SK-N-SH (cell line): ENCODE results near the gene SERPINH1. TPM values are rescaled to one million over a fixed set of nuclear protein-coding genes. Genes with fewer than 3 reads are reported as not detected.

Source experiments
- CTCF ChIA-PET: fragments of 300-600, 350-600 bp; formaldehyde crosslinking; extraction: SDS; loops from one replicate; lab custom pipeline; 2021; lab: Yijun Ruan, JAX
- POLR2A ChIA-PET: fragments of 350-600 bp; sonication (Branson Sonifier 250); formaldehyde crosslinking; extraction: SDS; loops from one replicate; lab custom pipeline; 2020; ENCODE audit warnings: antibody characterized with exemption, inconsistent platforms; lab: Yijun Ruan, JAX
- DNase-seq: peaks from one replicate; pipeline ENCODE4 v3.0.0; 2012
- H2AFZ ChIP-seq: fragments of 200-600 bp; sonication (generic); 2 replicates; pipeline ENCODE4 v1.8.1; 2016; ENCODE audit warnings: antibody characterized with exemption, mild to moderate bottlenecking, low read depth
- H3F3A ChIP-seq: fragments of 200-600 bp; sonication (generic); replicated peaks from 2 replicates; pipeline ENCODE3; 2016; ENCODE audit warnings: antibody characterized with exemption, mild to moderate bottlenecking; ENCODE audit not compliant: insufficient read depth
- H3K27ac ChIP-seq, 2 experiments: fragments of 200-500 bp in 1 of 2; fragments of 200-600 bp in 1 of 2; sonication (Bioruptor generic) in 1 of 2; sonication (generic), shearing (Covaris generic) in 1 of 2; 2 replicates each; pipeline versions ENCODE4 v1.5.1 to v1.6.1; 2014 to 2016; ENCODE audit warnings: low read depth in 2 of 2, inconsistent platforms in 1 of 2, low read length in 1 of 2, mild to moderate bottlenecking in 1 of 2, mixed read lengths in 1 of 2
- H3K27me3 ChIP-seq: fragments of 200-600 bp; sonication (generic), shearing (Covaris generic); 2 replicates; pipeline ENCODE4 v1.6.1; 2016; ENCODE audit warnings: mixed run types; ENCODE audit not compliant: insufficient read depth
- H3K36me3 ChIP-seq, 2 experiments: fragments of 200-500 bp in 1 of 2; fragments of 200-600 bp in 1 of 2; sonication (Bioruptor generic) in 1 of 2; sonication (generic) in 1 of 2; replicated peaks in 1 of 2; 2 replicates each; pipeline versions ENCODE3 to v1.5.1; 2014 to 2016; ENCODE audit warnings: low read length in 1 of 2, mild to moderate bottlenecking in 1 of 2; ENCODE audit not compliant: insufficient read depth in 2 of 2, control insufficient read depth in 1 of 2
- H3K4me1 ChIP-seq, 2 experiments: fragments of 200-500 bp in 1 of 2; fragments of 200-600 bp in 1 of 2; sonication (Bioruptor generic) in 1 of 2; sonication (generic), shearing (Covaris generic) in 1 of 2; 2 replicates each; pipeline versions ENCODE4 v1.5.1 to v1.6.1; 2014 to 2016; ENCODE audit warnings: low read depth in 1 of 2, low read length in 1 of 2, mixed run types in 1 of 2; ENCODE audit not compliant: insufficient read depth in 2 of 2, control insufficient read depth in 1 of 2
- H3K4me2 ChIP-seq: fragments of 200-600 bp; sonication (generic), shearing (Covaris generic); 2 replicates; pipeline ENCODE4 v1.6.1; 2017; ENCODE audit warnings: mixed run types
- H3K4me3 ChIP-seq, 2 experiments: fragments of 200-500 bp in 1 of 2; fragments of 200-600 bp in 1 of 2; sonication (Bioruptor generic) in 1 of 2; sonication (generic), shearing (Covaris generic) in 1 of 2; 2 replicates each; pipeline versions ENCODE4 v1.5.1 to v1.8.1; 2014 to 2016; ENCODE audit warnings: low read depth in 2 of 2, inconsistent platforms in 1 of 2, low read length in 1 of 2, mild to moderate bottlenecking in 1 of 2, mixed read lengths in 1 of 2, moderate library complexity in 1 of 2
- H3K79me2 ChIP-seq: fragments of 200-600 bp; sonication (generic); 2 replicates; pipeline ENCODE4 v1.8.1; 2017; ENCODE audit warnings: mild to moderate bottlenecking; ENCODE audit not compliant: insufficient read depth
- H3K9ac ChIP-seq: fragments of 200-600 bp; sonication (generic); 2 replicates; pipeline ENCODE4 v1.6.1; 2017; ENCODE audit warnings: mixed run types
- H3K9me2 ChIP-seq: fragments of 200-600 bp; sonication (generic); 2 replicates; pipeline ENCODE4 v1.6.1; 2017; ENCODE audit warnings: mixed run types
- H3K9me3 ChIP-seq: fragments of 200-600 bp; sonication (generic); 2 replicates; pipeline ENCODE4 v1.6.1; 2017; ENCODE audit warnings: mixed run types, mild to moderate bottlenecking, moderate library complexity
- H4K20me1 ChIP-seq: fragments of 200-600 bp; sonication (generic); 2 replicates; pipeline ENCODE4 v1.6.1; 2017; ENCODE audit warnings: mild to moderate bottlenecking, mixed run types; ENCODE audit not compliant: insufficient read depth
- CHD2 ChIP-seq: fragments of 150-350 bp; IDR thresholded peaks from 2 replicates; pipeline ENCODE4 v1.6.1; 2018; ENCODE audit warnings: low read length; ENCODE audit not compliant: partially characterized antibody
- EP300 ChIP-seq, 2 experiments: IDR thresholded peaks; 2 replicates each; pipeline versions ENCODE4 v1.4.0 to v1.6.1; 2012; ENCODE audit warnings: borderline replicate concordance in 1 of 2, low read depth in 1 of 2, low read length in 1 of 2
- FOXJ3 ChIP-seq: sonication (generic); formaldehyde crosslinking; IDR thresholded peaks from 2 replicates; pipeline ENCODE4 v1.5.1; 2020; ENCODE audit warnings: mild to moderate bottlenecking, missing genetic modification reagents
- FOXM1 ChIP-seq: IDR thresholded peaks from 2 replicates; pipeline ENCODE4 v1.4.0; 2012; ENCODE audit warnings: low read depth, mild to moderate bottlenecking
- GABPA ChIP-seq: IDR thresholded peaks from 2 replicates; pipeline ENCODE4 v1.4.0; 2012; ENCODE audit warnings: low read depth, mild to moderate bottlenecking
- GATA2 ChIP-seq: sonication (generic); formaldehyde crosslinking; IDR thresholded peaks from 2 replicates; pipeline ENCODE4 v1.5.0; 2020; ENCODE audit warnings: mild to moderate bottlenecking, missing genetic modification reagents
- MEF2A ChIP-seq: IDR thresholded peaks from 2 replicates; pipeline ENCODE4 v1.4.0; 2012; ENCODE audit warnings: low read depth, borderline replicate concordance
- NRF1 ChIP-seq: IDR thresholded peaks from 2 replicates; pipeline ENCODE4 v1.6.1; 2012; ENCODE audit warnings: low read depth, mild to moderate bottlenecking, low read length
- PBX3 ChIP-seq: IDR thresholded peaks from 2 replicates; pipeline ENCODE4; 2012
- POLR2AphosphoS5 ChIP-seq: IDR thresholded peaks from 2 replicates; pipeline ENCODE4 v1.6.1; 2012; ENCODE audit warnings: low read depth, low read length
- RFX5 ChIP-seq: IDR thresholded peaks from 2 replicates; pipeline ENCODE4 v1.6.1; 2012; ENCODE audit warnings: mild to moderate bottlenecking, improper control_type of control experiment, low read length
- RXRA ChIP-seq: IDR thresholded peaks from 2 replicates; pipeline ENCODE4 v1.4.0; 2012; ENCODE audit warnings: low read depth, mild to moderate bottlenecking, borderline replicate concordance
- SMC3 ChIP-seq: IDR thresholded peaks from 2 replicates; pipeline ENCODE4 v1.6.1; 2012; ENCODE audit warnings: low read depth, low read length, improper control_type of control experiment
- TEAD4 ChIP-seq: IDR thresholded peaks from 2 replicates; pipeline ENCODE4 v1.4.0; 2012; ENCODE audit warnings: mild to moderate bottlenecking, borderline replicate concordance; ENCODE audit not compliant: insufficient read depth
- USF2 ChIP-seq: fragments of 150-350 bp; IDR thresholded peaks from 2 replicates; pipeline ENCODE4 v1.6.1; 2017; ENCODE audit warnings: antibody characterized with exemption, low read length, low read depth, borderline replicate concordance
- ZBTB33 ChIP-seq: IDR thresholded peaks from 2 replicates; pipeline ENCODE4 v1.4.0; 2012; ENCODE audit warnings: low read depth, borderline replicate concordance
- WGBS: methylation state at CpG from one replicate; pipeline ENCODE4 v1.1.6; 2017; ENCODE audit warnings: low lambda C conversion rate; 5-methylcytosine and 5-hydroxymethylcytosine counted together
- polyA plus RNA-seq, 3 experiments: library from polyadenylated mRNA; depleted of rRNA; stranded (reverse); fragments of >200 nt; gene quantifications; 2 replicates each; pipeline ENCODE4 v1.2.3, GENCODE V29; 2012
- TF ChIP-seq, protein P1 (sequence below): fragments of 150-350 bp; IDR thresholded peaks from 2 replicates; pipeline ENCODE4 v1.6.1; 2016; ENCODE audit warnings: mild to moderate bottlenecking, low read depth, low read length
- TF ChIP-seq, protein P2 (sequence below): IDR thresholded peaks from 2 replicates; pipeline ENCODE4 v1.6.1; 2012; ENCODE audit warnings: mild to moderate bottlenecking, low read depth, low read length, moderate library complexity

SERPINH1 gene
- polyA plus RNA-seq, 1 of the 3 experiments (the other 2 are of a cell fraction), result 293 TPM

DNA sequence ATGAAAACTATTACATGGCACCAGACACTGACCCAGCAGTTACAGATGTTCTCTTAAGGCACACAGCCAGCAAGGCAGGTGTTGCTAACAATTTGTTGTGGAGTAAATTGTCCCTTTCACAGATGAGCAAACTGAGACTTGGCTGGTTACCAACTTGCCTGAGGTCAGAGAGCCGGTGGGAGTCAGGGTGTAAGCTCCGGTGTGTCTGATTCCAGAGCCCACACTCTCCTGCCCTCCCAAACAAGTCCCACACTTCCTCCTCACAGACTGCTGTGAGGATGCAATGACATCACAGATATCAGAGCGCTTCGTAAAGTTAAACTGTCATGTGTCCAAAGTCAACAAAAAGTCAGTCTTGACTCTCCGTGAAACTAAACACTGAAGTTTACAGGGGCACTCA lies 48.8 kb upstream of the SERPINH1 start:
- WGBS, result 62% methylated on average over 4 of the region's 5 CpGs
- Histone ChIP-seq H3K27me3 (no peaks in the 10 kb centered on the region), H3K27ac (no peak overlapping the region), H3K4me3 (no peak overlapping the region), H3K9me3 (no peaks in the 10 kb centered on the region), H4K20me1 (no peaks in the 10 kb centered on the region), H3K79me2 (no peaks in the 10 kb centered on the region), H3K4me1 (peaks cover 0 to 10% of the 10 kb centered on the region in 2 experiments; a peak in 1 of 4 replicates), H3K9me2 (no peaks in the 10 kb centered on the region), H2AFZ (no peak overlapping the region), H3K36me3 (no peaks in the 10 kb centered on the region)
- POLR2A ChIA-PET, result no interaction called here
- DNase-seq, result no peak
- TF ChIP-seq EP300 (IDR thresholded peaks at IDR 0.05; ENCODE audit: borderline replicate concordance in 1 of 2, low read depth in 1 of 2, low read length in 1 of 2), result no peak
- no peak for TF ChIP-seq GABPA
- no peak for TF ChIP-seq MEF2A
- no peak for TF ChIP-seq CHD2
- no peak for TF ChIP-seq RXRA
- no peak for TF ChIP-seq ZBTB33
- TF ChIP-seq FOXJ3, result no peak
- no peak for TF ChIP-seq USF2
- TF ChIP-seq, protein P1, sequence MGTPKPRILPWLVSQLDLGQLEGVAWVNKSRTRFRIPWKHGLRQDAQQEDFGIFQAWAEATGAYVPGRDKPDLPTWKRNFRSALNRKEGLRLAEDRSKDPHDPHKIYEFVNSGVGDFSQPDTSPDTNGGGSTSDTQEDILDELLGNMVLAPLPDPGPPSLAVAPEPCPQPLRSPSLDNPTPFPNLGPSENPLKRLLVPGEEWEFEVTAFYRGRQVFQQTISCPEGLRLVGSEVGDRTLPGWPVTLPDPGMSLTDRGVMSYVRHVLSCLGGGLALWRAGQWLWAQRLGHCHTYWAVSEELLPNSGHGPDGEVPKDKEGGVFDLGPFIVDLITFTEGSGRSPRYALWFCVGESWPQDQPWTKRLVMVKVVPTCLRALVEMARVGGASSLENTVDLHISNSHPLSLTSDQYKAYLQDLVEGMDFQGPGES, result no peak
- no peak for TF ChIP-seq FOXM1
- TF ChIP-seq GATA2 (CRISPR knock-in tag), result no peak
- no peak for TF ChIP-seq RFX5
- no peak for TF ChIP-seq POLR2AphosphoS5
- TF ChIP-seq SMC3, result no peak
- TF ChIP-seq, protein P2, sequence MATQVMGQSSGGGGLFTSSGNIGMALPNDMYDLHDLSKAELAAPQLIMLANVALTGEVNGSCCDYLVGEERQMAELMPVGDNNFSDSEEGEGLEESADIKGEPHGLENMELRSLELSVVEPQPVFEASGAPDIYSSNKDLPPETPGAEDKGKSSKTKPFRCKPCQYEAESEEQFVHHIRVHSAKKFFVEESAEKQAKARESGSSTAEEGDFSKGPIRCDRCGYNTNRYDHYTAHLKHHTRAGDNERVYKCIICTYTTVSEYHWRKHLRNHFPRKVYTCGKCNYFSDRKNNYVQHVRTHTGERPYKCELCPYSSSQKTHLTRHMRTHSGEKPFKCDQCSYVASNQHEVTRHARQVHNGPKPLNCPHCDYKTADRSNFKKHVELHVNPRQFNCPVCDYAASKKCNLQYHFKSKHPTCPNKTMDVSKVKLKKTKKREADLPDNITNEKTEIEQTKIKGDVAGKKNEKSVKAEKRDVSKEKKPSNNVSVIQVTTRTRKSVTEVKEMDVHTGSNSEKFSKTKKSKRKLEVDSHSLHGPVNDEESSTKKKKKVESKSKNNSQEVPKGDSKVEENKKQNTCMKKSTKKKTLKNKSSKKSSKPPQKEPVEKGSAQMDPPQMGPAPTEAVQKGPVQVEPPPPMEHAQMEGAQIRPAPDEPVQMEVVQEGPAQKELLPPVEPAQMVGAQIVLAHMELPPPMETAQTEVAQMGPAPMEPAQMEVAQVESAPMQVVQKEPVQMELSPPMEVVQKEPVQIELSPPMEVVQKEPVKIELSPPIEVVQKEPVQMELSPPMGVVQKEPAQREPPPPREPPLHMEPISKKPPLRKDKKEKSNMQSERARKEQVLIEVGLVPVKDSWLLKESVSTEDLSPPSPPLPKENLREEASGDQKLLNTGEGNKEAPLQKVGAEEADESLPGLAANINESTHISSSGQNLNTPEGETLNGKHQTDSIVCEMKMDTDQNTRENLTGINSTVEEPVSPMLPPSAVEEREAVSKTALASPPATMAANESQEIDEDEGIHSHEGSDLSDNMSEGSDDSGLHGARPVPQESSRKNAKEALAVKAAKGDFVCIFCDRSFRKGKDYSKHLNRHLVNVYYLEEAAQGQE, result no peak
- no peak for TF ChIP-seq NRF1
- TF ChIP-seq PBX3, result no peak
- no peak for TF ChIP-seq TEAD4
- TF ChIP-seq, all 33 proteins: peak for 0
- Histone ChIP-seq H3F3A (no peaks in the 10 kb centered on the region), H3K9ac (no peak overlapping the region), H3K4me2 (no peak overlapping the region)
- CTCF ChIA-PET, result no interaction called here
